GM12865 (cell line): Measurements from ENCODE around the gene PTPRJ.

ENCODE experiments used
- DNase-seq: peaks from one replicate; pipeline ENCODE4 v3.0.0; 2010; ENCODE audit warnings: low read depth
- H3K4me3 ChIP-seq: 2 replicates; pipeline ENCODE4 v1.5.1; 2011; ENCODE audit warnings: mild to moderate bottlenecking, low read depth, low read length, control low read depth
- CTCF ChIP-seq: IDR thresholded peaks from 2 replicates; pipeline ENCODE4 v1.5.1; 2011; ENCODE audit warnings: low read length, control low read depth, low read depth, inconsistent platforms; ENCODE audit not compliant: insufficient read depth; ENCODE audit errors: missing control alignments

PTPRJ gene

GRCh38 chr11:48142889-48143288 lies 162.5 kb downstream of the PTPRJ start:
- TF ChIP-seq CTCF: no peak
- H3K4me3 ChIP-seq: no peak overlapping the region
- DNase-seq: no peak

- H3K4me3 ChIP-seq: no peak overlapping the region
- DNase-seq: no peak
- TF ChIP-seq CTCF: no peak
Measured at GRCh38 chr11:48148749-48149148, 168.4 kb downstream of the PTPRJ start.

- no peak overlapping the region for H3K4me3 ChIP-seq
- no peak for DNase-seq
- TF ChIP-seq CTCF: no peak
Measured at GRCh38 chr11:48150213-48150612, 169.9 kb downstream of the PTPRJ start.

- DNase-seq: no peak
- H3K4me3 ChIP-seq: no peak overlapping the region
- TF ChIP-seq CTCF: no peak
Measured at GRCh38 chr11:48154151-48154550, 173.8 kb downstream of the PTPRJ start.

DNA sequence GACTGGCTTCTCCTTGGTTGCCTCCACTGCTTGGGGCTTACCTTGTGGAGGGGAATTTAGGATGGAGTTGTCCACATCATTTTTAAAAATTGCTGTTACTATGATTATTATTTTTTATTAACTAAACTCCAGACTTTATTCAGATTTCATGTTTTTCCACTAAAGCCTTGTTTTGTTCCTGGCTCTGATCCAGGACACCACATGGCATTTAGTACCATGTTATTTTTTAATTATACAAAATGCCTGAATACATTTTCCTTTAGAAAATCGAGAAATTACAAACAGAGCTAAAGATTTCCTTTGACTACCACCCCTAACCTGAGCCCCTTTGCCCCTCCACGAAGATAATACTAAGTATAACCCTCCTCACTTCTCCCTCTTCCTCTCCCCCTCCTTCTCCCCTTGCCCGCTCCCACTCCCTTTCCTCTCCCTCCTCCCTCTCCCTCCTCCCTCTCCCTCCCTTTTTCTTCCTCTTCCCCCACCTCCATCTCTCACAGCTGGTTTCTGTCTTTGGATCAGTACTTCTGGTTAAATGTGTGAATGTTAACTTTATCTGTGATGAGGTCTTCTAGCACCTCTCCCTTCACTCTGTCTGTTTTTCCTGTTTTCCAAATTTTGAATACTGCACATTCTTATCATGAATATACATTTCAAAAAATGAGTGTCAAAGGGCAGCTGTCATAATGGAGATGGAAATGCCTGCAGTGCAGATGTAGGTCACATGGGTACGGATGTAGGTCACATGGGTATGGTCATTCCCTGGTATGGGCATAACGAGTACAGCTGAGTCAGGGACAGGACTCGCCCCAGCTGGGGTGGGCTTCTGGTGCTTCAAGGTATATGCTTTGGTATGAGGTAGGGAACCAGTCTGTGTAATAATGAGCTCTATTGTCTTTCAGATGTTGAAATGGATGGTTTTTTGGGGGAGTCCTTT lies 181.9 kb downstream of the PTPRJ start:
- DNase-seq: no peak
- no peak for TF ChIP-seq CTCF
- no peak overlapping the region for H3K4me3 ChIP-seq

- no peak for TF ChIP-seq CTCF
- H3K4me3 ChIP-seq: no peak overlapping the region
- no peak for DNase-seq
Measured at GRCh38 chr11:48162885-48163268, 182.5 kb downstream of the PTPRJ start.
